RWPE1 (cell line): ENCODE measurements around the gene ATP6V0D1.

ENCODE experiments used
- CTCF ChIA-PET: fragments of 350-600 bp; sonication (Branson Sonifier 250); formaldehyde crosslinking; extraction: SDS; loops from one replicate; lab custom pipeline; 2021; lab: Yijun Ruan, JAX
- POLR2A ChIA-PET: fragments of 400-600 bp; formaldehyde crosslinking; extraction: SDS; loops from one replicate; lab custom pipeline; 2020; ENCODE audit warnings: antibody characterized with exemption; ENCODE audit not compliant: low non-redundant PET; lab: Yijun Ruan, JAX
- DNase-seq: peaks from one replicate; pipeline ENCODE4 v3.0.0; 2012; ENCODE audit warnings: low spot score
- H3K27ac ChIP-seq: fragments of 450-650 bp; 2 replicates; pipeline ENCODE4 v1.5.1; 2017
- TF ChIP-seq, protein P1 (sequence below): fragments of 450-650 bp; conservative IDR thresholded peaks from 2 replicates; pipeline ENCODE4 v1.5.1; 2017; ENCODE audit warnings: low read depth, mild to moderate bottlenecking

Gene ATP6V0D1

GRCh38 chr16:67424261-67424615 lies 56.7 kb downstream of the ATP6V0D1 start:
- CTCF ChIA-PET = interaction anchor here (0.7 to 1.1 kb wide), 2 partner anchors 8 to 42 kb away, joined by 3 read pairs; partner anchors contain the start of gene ZDHHC1
- POLR2A ChIA-PET = no interaction called here

GRCh38 chr16:67423611-67424260 lies 57.2 kb downstream of the ATP6V0D1 start:
- DNase-seq = no peak
- TF ChIP-seq, protein P1, sequence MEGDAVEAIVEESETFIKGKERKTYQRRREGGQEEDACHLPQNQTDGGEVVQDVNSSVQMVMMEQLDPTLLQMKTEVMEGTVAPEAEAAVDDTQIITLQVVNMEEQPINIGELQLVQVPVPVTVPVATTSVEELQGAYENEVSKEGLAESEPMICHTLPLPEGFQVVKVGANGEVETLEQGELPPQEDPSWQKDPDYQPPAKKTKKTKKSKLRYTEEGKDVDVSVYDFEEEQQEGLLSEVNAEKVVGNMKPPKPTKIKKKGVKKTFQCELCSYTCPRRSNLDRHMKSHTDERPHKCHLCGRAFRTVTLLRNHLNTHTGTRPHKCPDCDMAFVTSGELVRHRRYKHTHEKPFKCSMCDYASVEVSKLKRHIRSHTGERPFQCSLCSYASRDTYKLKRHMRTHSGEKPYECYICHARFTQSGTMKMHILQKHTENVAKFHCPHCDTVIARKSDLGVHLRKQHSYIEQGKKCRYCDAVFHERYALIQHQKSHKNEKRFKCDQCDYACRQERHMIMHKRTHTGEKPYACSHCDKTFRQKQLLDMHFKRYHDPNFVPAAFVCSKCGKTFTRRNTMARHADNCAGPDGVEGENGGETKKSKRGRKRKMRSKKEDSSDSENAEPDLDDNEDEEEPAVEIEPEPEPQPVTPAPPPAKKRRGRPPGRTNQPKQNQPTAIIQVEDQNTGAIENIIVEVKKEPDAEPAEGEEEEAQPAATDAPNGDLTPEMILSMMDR = no peak
- CTCF ChIA-PET = interaction anchor here (0.7 to 1.1 kb wide), 3 partner anchors 42 to 73 kb away, joined by 3 to 6 read pairs (median 3); no protein-coding TSS in a partner anchor
- H3K27ac ChIP-seq = no peak overlapping the region
- POLR2A ChIA-PET = no interaction called here

More at GRCh38 chr16:67424261-67424615, 56.7 kb downstream of the ATP6V0D1 start:
- H3K27ac ChIP-seq = no peak overlapping the region
- TF ChIP-seq, protein P1 = no peak
- DNase-seq = no peak

GRCh38 chr16:67423015-67423414 lies 57.9 kb downstream of the ATP6V0D1 start:
- POLR2A ChIA-PET = no interaction called here
- TF ChIP-seq, protein P1 = no peak
- H3K27ac ChIP-seq = no peak overlapping the region
- no peak for DNase-seq
- CTCF ChIA-PET = no interaction called here

DNA sequence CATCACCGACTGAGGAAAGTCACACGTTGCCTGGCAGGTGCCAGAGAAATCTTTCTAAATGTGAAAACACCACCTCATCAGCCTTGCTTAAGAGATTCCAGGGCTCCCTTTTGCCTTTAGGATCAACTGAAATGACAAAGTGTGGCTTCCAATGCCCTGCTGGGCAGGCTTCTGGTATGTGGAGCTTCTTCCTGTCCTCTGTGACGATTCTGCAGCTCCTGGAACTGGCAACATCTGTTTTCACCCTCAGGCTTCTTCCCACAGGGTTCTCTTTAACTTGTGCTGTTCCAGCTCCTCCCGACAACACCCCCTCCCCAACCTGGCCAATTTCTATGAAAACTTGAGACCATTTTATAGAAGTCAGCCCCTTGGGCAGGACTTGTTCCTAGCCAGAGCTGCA lies 59.9 kb downstream of the ATP6V0D1 start:
- POLR2A ChIA-PET = no interaction called here
- DNase-seq = no peak
- TF ChIP-seq, protein P1 = no peak
- CTCF ChIA-PET = interaction anchor here (0.6 kb wide), 1 partner anchor 73 kb away, joined by 3 read pairs; no protein-coding TSS in a partner anchor
- no peak overlapping the region for H3K27ac ChIP-seq

DNA sequence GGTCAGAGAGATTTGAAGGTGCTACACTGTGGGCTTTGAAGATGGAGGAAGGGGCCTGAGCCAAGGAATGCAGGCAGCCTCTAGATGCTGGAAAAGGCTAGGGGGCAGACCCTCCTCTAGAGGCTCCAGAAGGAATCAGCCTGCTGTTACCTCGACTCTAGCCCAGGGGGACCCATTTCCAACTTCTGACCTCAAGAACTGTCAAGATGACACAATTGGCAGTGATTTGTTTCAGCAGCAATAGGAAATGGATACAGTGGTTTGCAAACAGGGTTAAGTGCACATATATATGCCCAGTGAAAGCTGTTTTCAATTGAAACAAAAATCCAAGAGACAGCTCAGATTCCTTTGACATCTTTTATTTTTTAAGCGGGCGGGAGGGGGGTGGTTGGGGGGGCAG lies 61.0 kb downstream of the ATP6V0D1 start:
- POLR2A ChIA-PET = no interaction called here
- DNase-seq = no peak
- TF ChIP-seq, protein P1 = no peak
- CTCF ChIA-PET = interaction anchor here (0.7 to 1.3 kb wide), 2 partner anchors 9 to 10 kb away, joined by 4 to 6 read pairs; no protein-coding TSS in a partner anchor
- no peak overlapping the region for H3K27ac ChIP-seq

DNA sequence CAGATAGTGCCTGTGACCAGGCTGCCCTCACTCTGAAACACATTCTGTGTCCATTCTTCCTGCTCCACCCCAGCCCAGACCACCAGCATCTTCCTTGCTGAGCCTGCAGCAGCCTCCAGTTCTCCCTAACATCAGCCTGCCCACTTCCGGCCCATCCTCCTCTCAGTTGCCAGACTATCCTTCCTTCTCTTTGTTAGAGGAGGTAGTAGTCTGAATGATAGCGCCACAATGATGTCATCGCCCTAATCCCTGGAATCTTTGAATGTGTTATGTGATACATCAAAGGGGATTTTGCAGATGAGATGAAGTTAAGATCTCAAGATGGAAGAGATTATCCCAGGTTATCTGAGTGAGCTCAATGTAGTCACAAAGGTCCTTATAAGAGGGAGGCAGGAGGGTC lies 61.5 kb downstream of the ATP6V0D1 start:
- CTCF ChIA-PET = interaction anchor here (0.6 to 1.3 kb wide), 2 partner anchors 9 to 46 kb away, joined by 4 to 6 read pairs; no protein-coding TSS in a partner anchor

More for the DNA sequence above, 61.5 kb downstream of the ATP6V0D1 start:
- DNase-seq = no peak
- H3K27ac ChIP-seq = no peak overlapping the region
- TF ChIP-seq, protein P1 = no peak
- POLR2A ChIA-PET = no interaction called here
